NCI-H2227 (cell line): ENCODE results near the gene ZMYND8.
"Not testable (repeated sequence)": the region's sequence is repeated elsewhere in the genome, so short reads cannot be mapped to it uniquely, and the experiment has no call there.

ENCODE experiments used
- DNase-seq: peaks from one replicate; lab custom pipeline; 2025; ENCODE audit not compliant: unreplicated experiment; lab: John Stamatoyannopoulos, UW

The ZMYND8 gene

GRCh38 chr20:47314647-47315338 is 41.7 kb downstream of the ZMYND8 start:
- DNase-seq = no peak

- DNase-seq = no peak
Measured at GRCh38 chr20:47311967-47312681, 44.4 kb downstream of the ZMYND8 start.

GRCh38 chr20:47311211-47311610 is 45.3 kb downstream of the ZMYND8 start:
- no peak for DNase-seq

GRCh38 chr20:47310729-47311128 is 45.8 kb downstream of the ZMYND8 start:
- no peak for DNase-seq

- no peak for DNase-seq
Measured at GRCh38 chr20:47309806-47310426, 46.6 kb downstream of the ZMYND8 start.

- DNase-seq = no peak
Measured at GRCh38 chr20:47309394-47309793, 47.1 kb downstream of the ZMYND8 start.

- DNase-seq = not testable (repeated sequence)
Measured at GRCh38 chr20:47307569-47307968, 48.9 kb downstream of the ZMYND8 start.

- DNase-seq = no peak
Measured at GRCh38 chr20:47306755-47307370, 49.6 kb downstream of the ZMYND8 start.

- no peak for DNase-seq
Measured at GRCh38 chr20:47306095-47306494, 50.4 kb downstream of the ZMYND8 start.

GRCh38 chr20:47305667-47306066 is 50.8 kb downstream of the ZMYND8 start:
- no peak for DNase-seq

- DNase-seq = no peak
Measured at GRCh38 chr20:47304287-47304686, 52.2 kb downstream of the ZMYND8 start.

- DNase-seq = no peak
Measured at GRCh38 chr20:47303736-47304135, 52.8 kb downstream of the ZMYND8 start.

- DNase-seq = no peak
Measured at GRCh38 chr20:47300071-47300470, 56.4 kb downstream of the ZMYND8 start.

GRCh38 chr20:47298624-47299023 is 57.9 kb downstream of the ZMYND8 start:
- no peak for DNase-seq

GRCh38 chr20:47297746-47298145 is 58.8 kb downstream of the ZMYND8 start:
- no peak for DNase-seq

- DNase-seq = no peak
Measured at GRCh38 chr20:47296950-47297349, 59.5 kb downstream of the ZMYND8 start.

- DNase-seq = no peak
Measured at GRCh38 chr20:47295921-47296426, 60.5 kb downstream of the ZMYND8 start.

GRCh38 chr20:47295129-47295813 is 61.2 kb downstream of the ZMYND8 start:
- no peak for DNase-seq

- no peak for DNase-seq
Measured at GRCh38 chr20:47293631-47294030, 62.9 kb downstream of the ZMYND8 start.

- no peak for DNase-seq
Measured at GRCh38 chr20:47292581-47292980, 63.9 kb downstream of the ZMYND8 start.
